Spleen (tissue), 7 donors: ENCODE measurements around the gene ALDH1L1.
A peak's percentile ranks its signal among the peaks of the same experiment; 100 is the strongest.

Source experiments
- CTCF ChIP-seq, 11 experiments: fragments of 200-600 bp in 7 of 11; fragments of 450-650 bp in 4 of 11; sonication (generic) in 4 of 11; IDR thresholded peaks in 8 of 11; conservative IDR thresholded peaks in 3 of 11; 1 replicate in 7 of 11; 2 replicates in 4 of 11; pipeline versions ENCODE4 v1.4.0 to v1.8.0; 2016 to 2021; ENCODE audit warnings: antibody characterized with exemption in 11 of 11, inconsistent platforms in 4 of 11, mild to moderate bottlenecking in 1 of 11
- POLR2A ChIP-seq, 3 donors: fragments of 450-650 bp; IDR thresholded peaks; one replicate each; pipeline ENCODE4 v1.5.1; 2017; ENCODE audit warnings: antibody characterized with exemption in 3 of 3, mild to moderate bottlenecking in 1 of 3
- POLR2AphosphoS5 ChIP-seq, 3 donors: sonication (generic); formaldehyde crosslinking; IDR thresholded peaks; one replicate each; pipeline ENCODE4 v1.5.1; 2017; ENCODE audit warnings: antibody characterized with exemption in 3 of 3
- donor health status: DM: no; HTN: no; CAD: no; lungs with moderate emphysema.
- donor health status: DM: no; HTN: no; CAD: no.
- donor health status: DM: no; HTN: no; CAD: no.

GRCh38 chr3:126113733-126114442 lies 66.5 kb downstream of the ALDH1L1 start:
- TF ChIP-seq CTCF (IDR thresholded peaks at IDR 0.05 in 8 of 11, conservative IDR thresholded peaks at IDR 0.05 in 3 of 11) (peak in 4 of 11 experiments; percentile 11 to 31 (median 23)), POLR2A (IDR thresholded peaks at IDR 0.05) (no peak), POLR2AphosphoS5 (IDR thresholded peaks at IDR 0.05) (no peak)
